PC-9 (cell line): ENCODE results near the gene PGP. TPM values are rescaled to one million over a fixed set of nuclear protein-coding genes. Genes with fewer than 3 reads are reported as not detected.

ENCODE experiments used
- BruUV-seq: library from RNA; stranded (reverse); fragments of 400-500 nt; replicated peaks from 2 replicates; lab custom pipeline; 2021; lab: Mats Ljungman, UMichigan
- CTCF ChIA-PET: fragments of 300-600 bp; sonication (Branson Sonifier 250); formaldehyde crosslinking; loops from one replicate; lab custom pipeline; 2022; ENCODE audit warnings: antibody characterized with exemption; lab: Charles Lee
- POLR2A ChIA-PET: fragments of 300-600 bp; sonication (Branson Sonifier 250); formaldehyde crosslinking; loops from one replicate; lab custom pipeline; 2022; ENCODE audit warnings: antibody characterized with exemption; ENCODE audit not compliant: unreplicated experiment; lab: Charles Lee
- DNase-seq, 2 experiments: peaks; one replicate each; pipeline versions ENCODE4 v3.0.0 to v3.0.0-alpha.2; 2015 to 2022; ENCODE audit warnings: mixed read lengths in 1 of 2
- H2AFZ ChIP-seq: fragments of 200-600 bp; sonication (generic); 2 replicates; pipeline ENCODE4 v1.8.1; 2017; ENCODE audit warnings: antibody characterized with exemption
- H3F3A ChIP-seq: fragments of 200-600 bp; sonication (generic); 2 replicates; pipeline ENCODE4 v1.8.1; 2017; ENCODE audit warnings: antibody characterized with exemption, mild to moderate bottlenecking, low read depth; ENCODE audit not compliant: insufficient read depth
- H3K27ac ChIP-seq: fragments of 200-600 bp; sonication (generic); 2 replicates; pipeline ENCODE4 v1.6.1; 2016; ENCODE audit warnings: mixed run types
- H3K27me3 ChIP-seq: fragments of 200-600 bp; sonication (generic); 2 replicates; pipeline ENCODE4 v1.6.1; 2016; ENCODE audit warnings: low read depth, mixed run types; ENCODE audit not compliant: insufficient read depth
- H3K36me3 ChIP-seq: fragments of 200-600 bp; sonication (generic); 2 replicates; pipeline ENCODE4 v1.6.1; 2016; ENCODE audit warnings: low read depth, mixed run types
- H3K4me1 ChIP-seq: fragments of 200-600 bp; sonication (generic); replicated peaks from 2 replicates; pipeline ENCODE4 v1.6.1; 2016; ENCODE audit warnings: mixed run types; ENCODE audit not compliant: insufficient read depth
- H3K4me2 ChIP-seq: fragments of 200-600 bp; sonication (generic); 2 replicates; pipeline ENCODE4 v1.6.1; 2017; ENCODE audit warnings: mixed run types
- H3K4me3 ChIP-seq: fragments of 200-600 bp; sonication (generic); 2 replicates; pipeline ENCODE4 v1.6.1; 2016; ENCODE audit warnings: mixed run types
- H3K79me2 ChIP-seq: fragments of 200-600 bp; sonication (generic); 2 replicates; pipeline ENCODE4 v1.6.1; 2017; ENCODE audit warnings: low read depth, mixed run types
- H3K9me2 ChIP-seq: fragments of 200-600 bp; sonication (generic); 2 replicates; pipeline ENCODE4 v1.8.1; 2017; ENCODE audit warnings: mild to moderate bottlenecking; ENCODE audit not compliant: insufficient read depth
- H3K9me3 ChIP-seq: fragments of 200-600 bp; sonication (generic); 2 replicates; pipeline ENCODE4 v1.8.1; 2016; ENCODE audit warnings: low read depth; ENCODE audit not compliant: insufficient read depth
- H4K20me1 ChIP-seq: fragments of 200-600 bp; sonication (generic); 2 replicates; pipeline ENCODE4 v1.8.1; 2017; ENCODE audit not compliant: insufficient read depth
- EZH2 ChIP-seq: fragments of 200-600 bp; sonication (generic); IDR thresholded peaks from 2 replicates; pipeline ENCODE4 v1.8.0; 2017; ENCODE audit warnings: antibody characterized with exemption, low read depth
- intact Hi-C: fragments of 100-400 bp; cut with micrococcal nuclease; formaldehyde crosslinking; loops from one replicate; pipeline ENCODE4 v1.10.0; 2022; ENCODE audit not compliant: unreplicated experiment
- total RNA-seq: library from RNA; stranded (reverse); gene quantifications from 2 replicates; pipeline ENCODE4 v1.2.3, GENCODE V29; 2021
- TF ChIP-seq, protein P1 (sequence below): fragments of 200-600 bp; sonication (generic); conservative IDR thresholded peaks from 2 replicates; pipeline ENCODE4 v1.6.1; 2017; ENCODE audit warnings: mixed run types, antibody characterized with exemption, mild to moderate bottlenecking, moderate library complexity

Gene PGP
- total RNA-seq, 1 experiment from 2014 or later, result 23.4 TPM

DNA sequence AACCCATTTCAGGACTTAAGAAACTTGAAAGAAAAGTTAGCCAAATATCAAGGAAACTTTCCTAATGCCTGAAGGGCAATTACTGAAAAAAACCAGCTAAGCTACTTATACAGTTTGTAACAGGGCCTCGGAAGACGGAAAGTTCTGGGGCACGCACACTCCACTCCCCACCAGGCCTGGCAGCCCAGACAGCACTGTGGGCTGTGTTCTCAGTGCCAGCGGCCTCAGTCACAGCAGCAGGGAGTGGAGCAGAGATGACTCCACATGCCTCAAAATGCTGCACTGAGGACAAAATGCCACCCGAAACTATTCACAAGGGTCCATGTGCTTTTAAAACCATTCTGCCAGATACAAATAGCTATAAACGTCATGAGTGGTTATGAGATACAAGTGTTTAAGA, 43.1 kb upstream of the PGP start:
- no peak overlapping the region for H2AFZ ChIP-seq
- peaks cover 95% of the 10 kb centered on the region for H3F3A ChIP-seq
- H3K4me1 ChIP-seq, result peaks cover 7% of the 10 kb centered on the region
- no peak overlapping the region for H3K27ac ChIP-seq
- H3K9me3 ChIP-seq, result no peaks in the 10 kb centered on the region
- H3K4me2 ChIP-seq, result no peak overlapping the region
- no peak for DNase-seq
- H4K20me1 ChIP-seq, result peaks cover 70% of the 10 kb centered on the region
- no peaks in the 10 kb centered on the region for H3K9me2 ChIP-seq
- peaks cover 42% of the 10 kb centered on the region for H3K79me2 ChIP-seq
- H3K4me3 ChIP-seq, result no peak overlapping the region
- TF ChIP-seq, protein P1, sequence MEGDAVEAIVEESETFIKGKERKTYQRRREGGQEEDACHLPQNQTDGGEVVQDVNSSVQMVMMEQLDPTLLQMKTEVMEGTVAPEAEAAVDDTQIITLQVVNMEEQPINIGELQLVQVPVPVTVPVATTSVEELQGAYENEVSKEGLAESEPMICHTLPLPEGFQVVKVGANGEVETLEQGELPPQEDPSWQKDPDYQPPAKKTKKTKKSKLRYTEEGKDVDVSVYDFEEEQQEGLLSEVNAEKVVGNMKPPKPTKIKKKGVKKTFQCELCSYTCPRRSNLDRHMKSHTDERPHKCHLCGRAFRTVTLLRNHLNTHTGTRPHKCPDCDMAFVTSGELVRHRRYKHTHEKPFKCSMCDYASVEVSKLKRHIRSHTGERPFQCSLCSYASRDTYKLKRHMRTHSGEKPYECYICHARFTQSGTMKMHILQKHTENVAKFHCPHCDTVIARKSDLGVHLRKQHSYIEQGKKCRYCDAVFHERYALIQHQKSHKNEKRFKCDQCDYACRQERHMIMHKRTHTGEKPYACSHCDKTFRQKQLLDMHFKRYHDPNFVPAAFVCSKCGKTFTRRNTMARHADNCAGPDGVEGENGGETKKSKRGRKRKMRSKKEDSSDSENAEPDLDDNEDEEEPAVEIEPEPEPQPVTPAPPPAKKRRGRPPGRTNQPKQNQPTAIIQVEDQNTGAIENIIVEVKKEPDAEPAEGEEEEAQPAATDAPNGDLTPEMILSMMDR, result no peak
- TF ChIP-seq EZH2, result no peak
- no peaks in the 10 kb centered on the region for H3K27me3 ChIP-seq
- H3K36me3 ChIP-seq, result peaks cover 46% of the 10 kb centered on the region
- CTCF ChIA-PET, result no interaction called here
- no TSS peak for BruUV-seq
- intact Hi-C loops, result loop anchor here (10.0 kb wide), 1 partner anchor 253 kb away; the partner anchor contains the start of gene ZNF598
- POLR2A ChIA-PET, result interaction anchor here (0.7 kb wide), 1 partner anchor 213 kb away, joined by 6 read pairs; the partner anchor contains the start of gene NTN3

DNA sequence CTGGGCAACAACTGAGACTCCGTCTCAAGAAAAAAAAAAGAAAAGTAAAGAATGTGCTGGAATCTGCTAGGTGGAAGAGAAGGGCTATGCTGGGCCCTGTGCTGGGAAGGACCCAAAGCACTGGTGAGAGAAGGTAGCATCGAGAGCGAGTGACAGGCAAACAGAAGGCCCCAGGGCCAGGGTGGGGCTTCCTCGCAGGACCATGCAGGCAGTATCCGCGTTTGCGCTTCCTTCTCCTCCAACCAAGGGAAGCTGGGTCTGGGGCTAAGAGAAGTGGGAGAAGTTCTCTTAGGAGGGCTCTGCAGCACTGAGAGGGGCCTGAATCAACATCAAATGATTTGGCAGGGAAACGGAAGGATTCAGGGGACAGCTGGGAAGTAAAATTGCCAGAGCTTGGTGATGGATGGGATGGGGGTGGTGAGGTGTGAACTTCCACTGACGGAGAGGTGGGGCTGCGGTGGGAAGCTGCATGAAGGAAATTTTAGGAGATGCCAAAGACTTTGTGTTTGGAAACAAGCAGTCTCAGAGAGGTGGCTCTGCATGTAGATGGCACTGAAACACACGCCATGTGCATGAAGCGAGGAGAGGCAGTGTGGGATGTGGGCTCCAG, 42.0 kb upstream of the PGP start:
- no peaks in the 10 kb centered on the region for H3K9me2 ChIP-seq
- H3F3A ChIP-seq, result peaks cover 98% of the 10 kb centered on the region
- ChIA-PET POLR2A (no interaction called here), CTCF (no interaction called here)
- no TSS peak for BruUV-seq
- H4K20me1 ChIP-seq, result peaks cover 67% of the 10 kb centered on the region
- H3K27me3 ChIP-seq, result no peaks in the 10 kb centered on the region
- H3K79me2 ChIP-seq, result peaks cover 32% of the 10 kb centered on the region
- H3K4me3 ChIP-seq, result no peak overlapping the region
- peaks cover 42% of the 10 kb centered on the region for H3K36me3 ChIP-seq
- TF ChIP-seq, protein P1, result no peak
- TF ChIP-seq EZH2, result no peak
- no peak overlapping the region for H2AFZ ChIP-seq
- no peak overlapping the region for H3K27ac ChIP-seq
- no peak overlapping the region for H3K4me2 ChIP-seq
- H3K4me1 ChIP-seq, result peaks cover 18% of the 10 kb centered on the region
- H3K9me3 ChIP-seq, result no peaks in the 10 kb centered on the region
- no peak for DNase-seq
- intact Hi-C loops, result loop anchor here (10.0 kb wide), 1 partner anchor 252 kb away; the partner anchor contains the start of gene ZNF598

DNA sequence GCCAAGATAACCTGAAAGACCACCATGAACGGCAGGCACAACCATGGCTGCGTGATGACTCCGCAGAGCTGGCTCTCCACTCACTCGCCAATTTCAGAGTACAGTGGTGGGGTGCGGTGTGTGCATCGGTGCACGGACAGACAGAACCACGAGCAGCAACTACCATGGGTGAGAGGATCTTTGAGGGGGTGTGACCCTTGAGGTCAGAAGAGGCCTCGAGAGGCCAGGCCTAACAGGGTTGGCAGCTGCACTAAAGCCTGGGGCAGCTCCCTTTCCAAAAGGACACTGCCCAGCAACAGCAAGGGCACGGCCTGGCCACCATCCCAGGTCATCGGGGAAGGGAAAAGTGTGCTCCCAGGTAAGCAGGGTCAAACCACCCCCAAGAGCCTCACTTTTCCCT, 38.7 kb upstream of the PGP start:
- H3K4me1 ChIP-seq, result peaks cover 22% of the 10 kb centered on the region
- no peak overlapping the region for H2AFZ ChIP-seq
- peaks cover 16% of the 10 kb centered on the region for H3K36me3 ChIP-seq
- TF ChIP-seq, protein P1, result no peak
- TF ChIP-seq EZH2, result no peak
- H3K4me2 ChIP-seq, result 0 out of 2 replicates have a peak overlapping the region, but pooled peaks have one; percentile 85
- no peaks in the 10 kb centered on the region for H3K9me3 ChIP-seq
- intact Hi-C loops, result loop anchor here (5.0 to 10.0 kb wide), 3 partner anchors 41 to 249 kb away; partner anchors contain the start of genes BRICD5, PGP and ZNF598
- no peaks in the 10 kb centered on the region for H3K27me3 ChIP-seq
- H3K9me2 ChIP-seq, result no peaks in the 10 kb centered on the region
- peaks cover 46% of the 10 kb centered on the region for H4K20me1 ChIP-seq
- ChIA-PET POLR2A (no interaction called here), CTCF (no interaction called here)
- H3K4me3 ChIP-seq, result no peak overlapping the region
- BruUV-seq, result no TSS peak
- DNase-seq, result no peak
- no peak overlapping the region for H3K27ac ChIP-seq
- H3K79me2 ChIP-seq, result peaks cover 32% of the 10 kb centered on the region
- H3F3A ChIP-seq, result peaks cover 80% of the 10 kb centered on the region
